Measurements from ENCODE around the gene HEPN1. TPM values are rescaled to one million over a fixed set of nuclear protein-coding genes. Genes with fewer than 3 reads are reported as not detected.

Gene HEPN1
- polyA plus RNA-seq, 1 donor from 2014 or later = not detected

GRCh38 chr11:124928942-124929665, 10.1 kb downstream of the HEPN1 start:
- no peak overlapping the region for H3K4me3 ChIP-seq (ENCODE audit: low read length)

DNA sequence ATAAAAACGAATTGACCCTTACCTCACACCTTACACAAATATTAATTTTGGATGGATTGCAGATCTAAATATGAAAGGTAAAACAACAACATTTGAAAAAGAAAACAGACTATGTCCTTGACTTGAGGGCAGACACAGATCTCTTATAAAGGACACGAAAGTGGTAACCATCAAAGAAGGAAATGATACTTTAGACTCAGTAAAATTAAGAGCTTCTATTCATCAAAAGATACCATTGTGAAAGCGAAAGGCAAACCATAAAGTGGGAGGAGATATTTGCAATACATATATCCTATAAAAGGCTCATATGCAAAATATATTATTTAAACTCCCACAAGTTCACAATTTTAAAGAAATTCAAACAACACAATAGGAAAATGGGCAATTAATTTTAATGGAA, 11.7 kb downstream of the HEPN1 start:
- H3K9ac ChIP-seq (ENCODE audit: low read length) = no peak overlapping the region
- H3K4me3 ChIP-seq (ENCODE audit: low read length) = no peak overlapping the region
- no peaks in the 10 kb centered on the region for H3K9me3 ChIP-seq (ENCODE audit: low read length)
- no peak overlapping the region for H2AFZ ChIP-seq (ENCODE audit: low read depth, low read length)
- H3K27ac ChIP-seq (ENCODE audit: low read length) = no peak overlapping the region
- H4K20me1 ChIP-seq (ENCODE audit: insufficient read depth) = no peaks in the 10 kb centered on the region
- H3K27me3 ChIP-seq (ENCODE audit: insufficient read depth, low read depth, low read length) = no peaks in the 10 kb centered on the region
- H3K79me2 ChIP-seq (replicated peaks; ENCODE audit: insufficient read depth, low read length) = no peaks in the 10 kb centered on the region
- TF ChIP-seq EZH2 (IDR thresholded peaks at IDR 0.05; ENCODE audit: borderline replicate concordance, insufficient read depth, low read length, poor library complexity, severe bottlenecking) (no peak), CTCF (IDR thresholded peaks at IDR 0.05; ENCODE audit: poor library complexity, severe bottlenecking) (no peak), SMC3 (conservative IDR thresholded peaks at IDR 0.05; ENCODE audit: poor library complexity) (no peak), REST (IDR thresholded peaks at IDR 0.05; ENCODE audit: borderline replicate concordance) (no peak), MXI1 (conservative IDR thresholded peaks at IDR 0.05; ENCODE audit: poor library complexity, severe bottlenecking) (no peak), TAF1 (IDR thresholded peaks at IDR 0.05; ENCODE audit: low read depth) (no peak), EP300 (conservative IDR thresholded peaks at IDR 0.05; ENCODE audit: poor library complexity, severe bottlenecking) (no peak), POLR2AphosphoS5 (IDR thresholded peaks at IDR 0.05) (no peak), RAD21 (conservative IDR thresholded peaks at IDR 0.05) (no peak)
- H3K36me3 ChIP-seq (ENCODE audit: insufficient read depth, low read length) = no peaks in the 10 kb centered on the region
- H3K9me2 ChIP-seq (ENCODE audit: insufficient read depth, low read length) = no peaks in the 10 kb centered on the region
- no peak overlapping the region for H3K4me2 ChIP-seq (ENCODE audit: low read length)
- H3F3A ChIP-seq (ENCODE audit: insufficient read depth, low read length, poor library complexity, severe bottlenecking) = no peaks in the 10 kb centered on the region

More at GRCh38 chr11:124928942-124929665, 10.1 kb downstream of the HEPN1 start:
- Histone ChIP-seq H3K79me2 (replicated peaks; ENCODE audit: insufficient read depth, low read length) (no peaks in the 10 kb centered on the region), H3K9me2 (ENCODE audit: insufficient read depth, low read length) (no peaks in the 10 kb centered on the region), H3K27ac (ENCODE audit: low read length) (no peak overlapping the region), H3K9me3 (ENCODE audit: low read length) (no peaks in the 10 kb centered on the region), H3K36me3 (ENCODE audit: insufficient read depth, low read length) (no peaks in the 10 kb centered on the region), H3K4me2 (ENCODE audit: low read length) (no peak overlapping the region), H3F3A (ENCODE audit: insufficient read depth, low read length, poor library complexity, severe bottlenecking) (no peaks in the 10 kb centered on the region), H2AFZ (ENCODE audit: low read depth, low read length) (no peak overlapping the region), H3K9ac (ENCODE audit: low read length) (no peak overlapping the region), H4K20me1 (ENCODE audit: insufficient read depth) (no peaks in the 10 kb centered on the region), H3K27me3 (ENCODE audit: insufficient read depth, low read depth, low read length) (no peaks in the 10 kb centered on the region)
- TF ChIP-seq SMC3 (conservative IDR thresholded peaks at IDR 0.05; ENCODE audit: poor library complexity) (no peak), REST (IDR thresholded peaks at IDR 0.05; ENCODE audit: borderline replicate concordance) (no peak), EZH2 (IDR thresholded peaks at IDR 0.05; ENCODE audit: borderline replicate concordance, insufficient read depth, low read length, poor library complexity, severe bottlenecking) (no peak)
